Occipital lobe (tissue), 2 donors: Measurements from ENCODE around the gene WASHC2C. TPM values are rescaled to one million over a fixed set of nuclear protein-coding genes. Genes with fewer than 3 reads are reported as not detected.
"Not testable (repeated sequence)": the region's sequence is repeated elsewhere in the genome, so short reads cannot be mapped to it uniquely, and the experiment has no call there.

Source experiments
- DNase-seq: peaks from one replicate; lab custom pipeline; 2025; lab: John Stamatoyannopoulos, UW
- total RNA-seq: library from RNA; depleted of rRNA; stranded (reverse); fragments of >200 nt; gene quantifications from one replicate; pipeline ENCODE4 v1.2.3, GENCODE V29; 2014

The WASHC2C gene
- total RNA-seq, 1 donor from 2014 or later: 31.5 TPM

DNA sequence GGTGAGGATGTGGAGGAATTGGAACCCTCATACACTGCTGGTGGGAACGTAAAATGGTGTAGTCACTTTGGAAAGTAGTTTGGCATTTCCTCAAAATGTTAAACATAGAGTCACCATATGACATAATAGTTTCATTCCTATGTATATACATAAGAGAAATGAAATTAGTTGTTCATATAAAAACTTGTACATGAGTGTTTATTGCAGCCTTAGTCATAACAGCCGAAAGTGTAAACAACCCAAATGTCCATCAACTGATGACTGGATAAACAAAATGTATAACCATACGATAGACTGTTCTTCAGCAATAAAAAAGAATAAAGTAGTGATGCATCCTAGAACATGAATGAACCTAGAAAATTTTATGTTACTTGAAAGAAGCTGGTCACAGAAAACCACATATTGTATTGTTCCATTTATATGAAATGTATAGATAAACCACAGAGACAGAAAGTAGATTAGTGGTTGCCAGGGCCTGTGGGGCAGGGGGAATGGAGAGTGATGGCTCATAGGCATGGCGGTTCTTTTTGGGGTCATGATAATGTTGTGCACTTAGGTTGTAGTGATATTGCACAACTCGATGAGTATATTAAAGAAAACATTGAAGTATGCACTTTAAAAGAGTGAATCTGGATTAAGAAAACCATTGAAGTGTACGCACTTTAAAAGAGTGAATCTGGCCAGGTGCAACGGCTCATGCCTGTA is 44.8 kb downstream of the WASHC2C start:
- not testable (repeated sequence) for DNase-seq

DNA sequence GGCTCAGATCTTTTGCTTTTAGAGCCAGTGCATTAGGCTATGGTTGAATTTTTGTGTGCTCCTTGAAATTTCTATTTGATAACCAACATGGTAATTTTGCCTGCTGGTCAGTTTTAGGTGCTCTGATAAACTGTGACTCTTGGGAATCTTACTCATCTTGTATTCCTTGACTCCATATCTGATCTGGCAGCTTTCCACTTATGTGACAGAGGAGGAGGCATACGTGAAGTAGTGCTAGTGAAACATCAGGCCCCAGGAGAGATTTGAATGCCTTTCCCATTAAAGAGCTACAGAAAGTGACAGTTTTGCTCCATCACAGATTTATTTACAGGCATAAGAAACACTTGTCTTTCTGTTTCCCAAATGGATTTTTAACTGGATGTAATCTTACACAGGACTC is 59.2 kb downstream of the WASHC2C start:
- DNase-seq: not testable (repeated sequence)

- not testable (repeated sequence) for DNase-seq
These were observed 60.2 kb downstream of the WASHC2C start for GRCh38 chr10:45787212-45787741.

GRCh38 chr10:45789991-45790390 is 62.9 kb downstream of the WASHC2C start:
- DNase-seq: not testable (repeated sequence)

- DNase-seq: not testable (repeated sequence)
These were observed 63.8 kb downstream of the WASHC2C start for GRCh38 chr10:45790694-45791426.

GRCh38 chr10:45794761-45795160 is 67.7 kb downstream of the WASHC2C start:
- not testable (repeated sequence) for DNase-seq

- not testable (repeated sequence) for DNase-seq
These were observed 76.3 kb downstream of the WASHC2C start for GRCh38 chr10:45803060-45804010.

DNA sequence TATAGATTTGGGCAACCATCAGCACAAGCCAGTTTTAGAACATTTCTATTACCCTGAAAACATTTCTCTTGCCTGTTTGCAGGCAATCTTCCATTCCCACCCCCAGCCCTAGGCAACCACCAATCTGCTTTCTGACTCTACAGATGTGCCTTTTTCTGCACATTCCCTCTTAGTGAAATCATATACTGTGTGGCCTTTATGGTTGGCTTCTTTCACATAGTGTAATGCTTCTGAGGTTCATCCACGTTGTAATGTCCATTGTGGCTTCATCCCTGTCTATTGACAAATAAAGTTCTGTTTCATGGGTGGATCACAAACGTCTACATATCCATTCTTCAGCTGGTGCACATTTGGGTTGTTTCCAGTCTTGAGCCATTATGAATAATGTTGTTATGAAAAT is 77.9 kb downstream of the WASHC2C start:
- DNase-seq: not testable (repeated sequence)

GRCh38 chr10:45809837-45810236 is 82.8 kb downstream of the WASHC2C start:
- DNase-seq: no peak

DNA sequence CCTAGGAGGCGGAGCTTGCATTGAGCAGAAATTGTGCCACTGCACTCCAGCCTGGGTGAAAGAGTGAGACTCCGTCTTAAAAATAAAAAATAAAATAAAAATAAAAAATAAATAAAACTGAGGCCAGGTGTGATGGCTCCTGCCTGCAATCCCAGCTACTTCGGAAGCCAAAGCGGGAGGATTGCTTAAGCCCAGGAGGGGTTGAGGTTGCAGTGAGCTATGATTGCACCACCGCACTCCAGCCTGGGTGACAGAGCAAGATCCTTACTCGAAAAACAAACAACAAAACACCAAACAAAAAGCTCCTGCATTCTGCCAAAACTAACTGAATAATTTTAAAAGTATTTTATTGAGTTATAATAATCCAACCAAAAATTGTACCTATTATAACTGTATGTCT is 84.0 kb downstream of the WASHC2C start:
- DNase-seq: no peak

GRCh38 chr10:45812959-45813358 is 85.9 kb downstream of the WASHC2C start:
- DNase-seq: not testable (repeated sequence)

DNA sequence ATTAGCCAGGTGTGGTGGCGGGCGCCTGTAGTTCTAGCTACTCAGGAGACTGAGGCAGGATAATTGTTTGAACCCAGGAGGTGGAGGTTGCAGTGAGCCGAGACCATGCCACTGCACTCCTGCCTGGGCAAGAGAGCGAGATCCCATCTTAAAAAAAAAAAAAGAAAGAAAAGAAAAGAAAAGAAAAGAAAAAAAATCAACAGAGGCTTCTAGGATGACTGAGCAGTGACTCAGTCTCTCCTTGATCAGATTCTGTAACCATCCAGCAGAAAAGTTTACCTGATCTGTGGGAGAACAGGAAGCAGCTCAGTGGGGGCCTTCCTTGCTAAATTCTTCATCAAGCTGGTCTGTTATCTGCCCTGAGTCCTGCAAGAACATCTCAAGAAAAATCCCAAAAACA is 87.1 kb downstream of the WASHC2C start:
- not testable (repeated sequence) for DNase-seq

DNA sequence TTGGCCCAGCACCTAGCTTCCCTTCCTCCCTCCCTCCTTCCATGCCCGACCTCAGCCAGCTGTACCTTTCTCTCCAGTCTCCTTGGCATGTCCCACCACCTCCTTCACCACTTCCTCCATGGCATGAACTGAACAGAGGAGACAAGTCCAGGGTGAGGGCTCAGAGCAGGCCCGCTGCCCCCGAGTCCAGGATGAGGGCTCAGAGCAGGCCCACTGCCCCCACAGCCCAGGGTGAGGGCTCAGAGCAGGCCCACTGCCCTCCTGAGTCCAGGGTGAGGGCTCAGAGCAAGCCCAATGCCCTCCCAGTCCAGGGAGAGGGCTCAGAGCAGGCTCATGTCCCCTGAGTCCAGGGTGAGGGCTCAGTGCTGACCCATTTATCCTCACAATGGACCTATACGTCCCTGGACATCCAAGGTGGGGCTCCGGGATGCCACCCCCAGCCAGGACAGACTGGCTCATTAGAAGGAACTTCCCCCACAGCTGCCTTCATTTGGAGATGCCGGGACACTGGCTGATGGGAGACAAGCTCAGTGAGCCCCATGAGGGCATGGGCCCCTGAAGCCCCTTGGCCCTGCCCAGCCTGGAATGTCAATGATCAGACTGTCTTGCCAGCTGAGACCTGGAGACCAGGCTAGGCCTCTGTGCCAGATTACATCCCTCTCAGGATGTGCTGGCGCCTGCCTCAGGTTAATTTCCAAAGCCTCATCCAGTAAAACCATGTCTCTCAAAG is 90.2 kb downstream of the WASHC2C start:
- no peak for DNase-seq

- DNase-seq: no peak
These were observed 90.8 kb downstream of the WASHC2C start for GRCh38 chr10:45817912-45818311.

- no peak for DNase-seq
These were observed 92.5 kb downstream of the WASHC2C start for GRCh38 chr10:45819552-45819951.

DNA sequence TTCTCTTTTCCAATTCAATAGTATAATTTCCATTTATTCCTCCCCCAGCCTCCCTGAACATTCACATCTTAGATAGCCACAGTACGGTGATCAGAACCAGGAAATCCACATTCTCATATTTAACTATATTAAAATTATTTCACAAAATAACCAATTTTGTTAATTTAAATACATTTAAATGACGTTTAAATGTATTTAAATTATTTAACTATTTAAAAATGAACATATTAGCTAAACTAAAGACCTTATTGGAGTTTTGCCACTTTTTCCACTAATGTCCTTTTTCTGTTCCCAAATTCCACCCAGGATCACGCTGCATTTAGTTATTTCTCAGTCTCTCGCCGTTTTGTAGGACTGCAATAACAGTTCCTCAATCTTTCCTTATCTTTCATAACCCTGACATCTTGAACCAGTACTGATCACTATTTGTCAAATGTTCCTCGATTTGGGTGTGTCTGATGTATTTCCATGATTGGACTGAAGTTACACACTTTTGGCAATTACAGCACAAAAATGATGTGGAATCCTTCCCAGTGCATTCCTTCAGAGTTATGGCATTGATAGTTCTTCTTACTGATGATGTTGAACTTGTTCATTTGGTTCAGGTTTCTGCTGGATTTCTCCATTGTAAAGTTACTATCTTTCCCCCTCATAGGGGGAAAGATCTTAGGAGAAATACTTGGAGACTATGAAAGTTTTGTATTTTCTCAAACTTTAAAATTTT is 93.2 kb downstream of the WASHC2C start:
- not testable (repeated sequence) for DNase-seq

GRCh38 chr10:45822918-45823317 is 95.9 kb downstream of the WASHC2C start:
- DNase-seq: not testable (repeated sequence)
